ENCODE data around the gene KRTAP21-1.

DNA sequence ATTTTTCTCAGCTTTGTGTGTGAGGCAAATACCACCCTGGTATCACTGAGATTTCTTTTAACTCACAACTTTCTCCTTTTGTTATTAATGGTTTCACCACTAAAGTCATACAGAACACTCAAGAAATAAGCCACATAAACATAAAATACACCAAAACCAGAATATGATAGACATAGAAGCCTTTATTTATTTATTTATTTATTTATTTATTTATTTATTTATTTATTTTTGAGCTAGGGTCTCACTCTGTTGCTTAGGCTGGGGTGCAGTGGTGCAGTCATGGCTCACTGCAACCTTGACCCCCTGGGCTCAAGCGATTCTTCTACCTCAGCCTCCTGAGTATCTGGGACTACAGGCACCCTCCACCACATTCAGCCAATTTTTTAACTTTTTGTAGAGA, 45.4 kb upstream of the KRTAP21-1 start:
- TF ChIP-seq, protein P1, sequence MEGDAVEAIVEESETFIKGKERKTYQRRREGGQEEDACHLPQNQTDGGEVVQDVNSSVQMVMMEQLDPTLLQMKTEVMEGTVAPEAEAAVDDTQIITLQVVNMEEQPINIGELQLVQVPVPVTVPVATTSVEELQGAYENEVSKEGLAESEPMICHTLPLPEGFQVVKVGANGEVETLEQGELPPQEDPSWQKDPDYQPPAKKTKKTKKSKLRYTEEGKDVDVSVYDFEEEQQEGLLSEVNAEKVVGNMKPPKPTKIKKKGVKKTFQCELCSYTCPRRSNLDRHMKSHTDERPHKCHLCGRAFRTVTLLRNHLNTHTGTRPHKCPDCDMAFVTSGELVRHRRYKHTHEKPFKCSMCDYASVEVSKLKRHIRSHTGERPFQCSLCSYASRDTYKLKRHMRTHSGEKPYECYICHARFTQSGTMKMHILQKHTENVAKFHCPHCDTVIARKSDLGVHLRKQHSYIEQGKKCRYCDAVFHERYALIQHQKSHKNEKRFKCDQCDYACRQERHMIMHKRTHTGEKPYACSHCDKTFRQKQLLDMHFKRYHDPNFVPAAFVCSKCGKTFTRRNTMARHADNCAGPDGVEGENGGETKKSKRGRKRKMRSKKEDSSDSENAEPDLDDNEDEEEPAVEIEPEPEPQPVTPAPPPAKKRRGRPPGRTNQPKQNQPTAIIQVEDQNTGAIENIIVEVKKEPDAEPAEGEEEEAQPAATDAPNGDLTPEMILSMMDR (IDR thresholded peaks at IDR 0.05): no peak
- TF ChIP-seq POLR2A (IDR thresholded peaks at IDR 0.05): no peak
